ENCODE results near the gene ALOXE3. TPM values are rescaled to one million over a fixed set of nuclear protein-coding genes. Genes with fewer than 3 reads are reported as not detected.

ALOXE3 gene
- total RNA-seq, 1 donor from 2014 or later, result not detected

DNA sequence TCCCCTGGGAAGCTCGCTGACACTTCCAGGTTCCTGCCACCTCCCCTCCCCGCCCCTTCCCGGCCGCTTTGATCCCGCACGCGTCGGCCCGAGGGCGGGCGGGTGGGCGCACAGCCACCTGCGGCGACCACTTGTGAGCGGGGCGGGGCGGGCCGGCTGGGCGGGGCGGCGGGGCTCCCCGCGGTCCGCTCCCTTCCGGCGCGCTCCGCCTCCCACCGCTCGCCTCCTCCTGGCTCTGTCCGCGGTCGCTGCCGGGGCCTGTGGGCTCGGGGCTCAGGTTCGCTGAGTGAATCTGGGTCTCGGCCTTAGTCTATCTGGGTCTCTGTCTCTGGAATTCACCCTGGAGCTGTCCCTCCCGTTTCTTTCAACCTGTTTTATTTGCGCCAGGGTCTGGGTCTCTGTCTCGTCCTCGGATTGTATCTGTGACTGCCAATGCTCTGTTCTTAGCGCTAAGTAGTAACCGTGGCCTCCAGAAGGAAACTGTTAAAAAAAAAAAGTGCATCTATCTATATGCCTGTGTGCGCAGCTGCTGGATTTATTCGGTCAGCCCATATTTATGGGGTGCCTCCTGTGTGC, 8.3 kb upstream of the ALOXE3 start:
- peaks cover 43% of the 10 kb centered on the region for H3K4me1 Mint-ChIP-seq (ENCODE audit: unreplicated experiment)
- H3K27me3 Mint-ChIP-seq (ENCODE audit: unreplicated experiment), result peaks cover 41% of the 10 kb centered on the region
- peaks cover 13% of the 10 kb centered on the region for H3K36me3 Mint-ChIP-seq (ENCODE audit: low read depth, unreplicated experiment)
- TF ChIP-seq, protein P1, sequence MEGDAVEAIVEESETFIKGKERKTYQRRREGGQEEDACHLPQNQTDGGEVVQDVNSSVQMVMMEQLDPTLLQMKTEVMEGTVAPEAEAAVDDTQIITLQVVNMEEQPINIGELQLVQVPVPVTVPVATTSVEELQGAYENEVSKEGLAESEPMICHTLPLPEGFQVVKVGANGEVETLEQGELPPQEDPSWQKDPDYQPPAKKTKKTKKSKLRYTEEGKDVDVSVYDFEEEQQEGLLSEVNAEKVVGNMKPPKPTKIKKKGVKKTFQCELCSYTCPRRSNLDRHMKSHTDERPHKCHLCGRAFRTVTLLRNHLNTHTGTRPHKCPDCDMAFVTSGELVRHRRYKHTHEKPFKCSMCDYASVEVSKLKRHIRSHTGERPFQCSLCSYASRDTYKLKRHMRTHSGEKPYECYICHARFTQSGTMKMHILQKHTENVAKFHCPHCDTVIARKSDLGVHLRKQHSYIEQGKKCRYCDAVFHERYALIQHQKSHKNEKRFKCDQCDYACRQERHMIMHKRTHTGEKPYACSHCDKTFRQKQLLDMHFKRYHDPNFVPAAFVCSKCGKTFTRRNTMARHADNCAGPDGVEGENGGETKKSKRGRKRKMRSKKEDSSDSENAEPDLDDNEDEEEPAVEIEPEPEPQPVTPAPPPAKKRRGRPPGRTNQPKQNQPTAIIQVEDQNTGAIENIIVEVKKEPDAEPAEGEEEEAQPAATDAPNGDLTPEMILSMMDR (IDR thresholded peaks at IDR 0.05; ENCODE audit: unreplicated experiment), result no peak
- peak overlapping the region; percentile 95 for H3K4me3 Mint-ChIP-seq (ENCODE audit: unreplicated experiment)
- H3K27ac Mint-ChIP-seq (ENCODE audit: unreplicated experiment), result peak overlapping the region; percentile 61
- H3K9me3 Mint-ChIP-seq (ENCODE audit: unreplicated experiment), result no peaks in the 10 kb centered on the region
- no peak for DNase-seq (ENCODE audit: low spot score)

DNA sequence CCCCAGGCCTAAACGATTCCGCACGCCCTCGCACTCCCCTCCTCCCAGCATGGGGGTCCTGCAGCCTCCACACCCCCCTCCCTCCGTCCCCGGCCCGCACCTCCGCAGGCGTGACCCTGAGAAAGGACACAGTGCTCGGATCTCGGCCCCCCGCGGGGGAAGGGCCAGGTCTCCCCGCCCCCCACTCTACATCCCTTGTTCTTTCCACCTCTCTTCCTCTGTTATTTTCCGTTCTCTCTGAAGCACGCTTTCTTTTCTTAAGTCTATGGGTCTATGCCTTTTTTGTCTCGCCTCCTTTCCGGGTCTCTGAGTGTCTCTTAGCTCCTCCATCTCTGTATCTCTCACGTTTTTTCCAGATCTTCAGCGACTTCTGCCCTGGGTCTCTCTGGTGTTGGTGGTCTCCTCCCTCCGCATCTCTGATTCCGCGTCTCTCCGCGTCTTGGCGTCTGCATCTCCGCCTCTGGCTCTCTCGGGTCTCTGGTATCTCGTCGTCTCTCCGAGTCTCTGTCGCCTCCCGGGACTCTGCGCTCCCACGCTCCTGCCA, 7.7 kb upstream of the ALOXE3 start:
- TF ChIP-seq, protein P1 (IDR thresholded peaks at IDR 0.05; ENCODE audit: unreplicated experiment), result no peak
- Mint-ChIP-seq H3K27me3 (ENCODE audit: unreplicated experiment) (peaks cover 43% of the 10 kb centered on the region), H3K4me3 (ENCODE audit: unreplicated experiment) (peak overlapping the region; percentile 95), H3K9me3 (ENCODE audit: unreplicated experiment) (no peaks in the 10 kb centered on the region), H3K4me1 (ENCODE audit: unreplicated experiment) (peaks cover 44% of the 10 kb centered on the region), H3K36me3 (ENCODE audit: low read depth, unreplicated experiment) (peaks cover 13% of the 10 kb centered on the region), H3K27ac (ENCODE audit: unreplicated experiment) (peak overlapping the region; percentile 92)
- DNase-seq (ENCODE audit: low spot score), result no peak

DNA sequence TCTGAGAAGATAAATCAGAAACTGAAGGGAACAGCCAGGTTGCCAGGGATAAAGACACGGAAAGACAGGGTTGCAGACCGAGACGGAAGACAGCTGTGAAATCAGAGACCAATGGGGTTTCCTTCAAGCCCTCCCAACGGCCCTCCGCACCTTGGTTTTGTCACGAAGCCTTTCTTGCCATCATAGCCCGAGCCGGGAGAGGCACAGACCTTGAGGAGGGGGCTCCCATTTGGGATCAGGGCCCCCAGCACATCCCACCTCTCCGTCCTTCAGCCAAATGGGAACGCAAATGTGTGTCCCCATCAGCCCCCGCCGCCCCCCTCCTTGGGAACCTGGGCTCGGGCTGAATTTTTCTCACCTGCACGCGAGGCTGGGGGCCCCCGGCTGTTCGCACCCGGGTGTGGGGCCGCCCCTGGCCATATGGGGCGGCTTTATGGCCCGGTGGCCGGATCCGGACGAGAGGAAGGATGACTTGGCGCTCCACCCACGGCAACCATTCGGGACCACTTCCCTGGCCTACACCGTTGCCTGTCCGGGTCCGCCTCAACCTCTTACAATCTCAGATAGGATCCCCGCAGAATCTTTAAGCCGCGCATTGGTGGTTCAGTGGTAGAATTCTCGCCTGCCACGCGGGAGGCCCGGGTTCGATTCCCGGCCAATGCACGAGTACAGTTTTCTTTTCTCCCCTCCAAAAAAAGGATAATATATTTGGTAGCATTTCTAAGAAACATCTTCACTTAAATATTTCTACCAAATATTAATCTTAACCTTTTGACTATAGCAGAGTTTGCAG, 7.0 kb upstream of the ALOXE3 start:
- TF ChIP-seq, protein P1 (IDR thresholded peaks at IDR 0.05; ENCODE audit: unreplicated experiment), result no peak
- H3K27me3 Mint-ChIP-seq (ENCODE audit: unreplicated experiment), result peaks cover 50% of the 10 kb centered on the region
- peaks cover 50% of the 10 kb centered on the region for H3K4me1 Mint-ChIP-seq (ENCODE audit: unreplicated experiment)
- no peaks in the 10 kb centered on the region for H3K9me3 Mint-ChIP-seq (ENCODE audit: unreplicated experiment)
- peak overlapping the region; percentile 92 for H3K27ac Mint-ChIP-seq (ENCODE audit: unreplicated experiment)
- peak overlapping the region; percentile 95 for H3K4me3 Mint-ChIP-seq (ENCODE audit: unreplicated experiment)
- H3K36me3 Mint-ChIP-seq (ENCODE audit: low read depth, unreplicated experiment), result peaks cover 19% of the 10 kb centered on the region
- peak; percentile 86 for DNase-seq (ENCODE audit: low spot score)

DNA sequence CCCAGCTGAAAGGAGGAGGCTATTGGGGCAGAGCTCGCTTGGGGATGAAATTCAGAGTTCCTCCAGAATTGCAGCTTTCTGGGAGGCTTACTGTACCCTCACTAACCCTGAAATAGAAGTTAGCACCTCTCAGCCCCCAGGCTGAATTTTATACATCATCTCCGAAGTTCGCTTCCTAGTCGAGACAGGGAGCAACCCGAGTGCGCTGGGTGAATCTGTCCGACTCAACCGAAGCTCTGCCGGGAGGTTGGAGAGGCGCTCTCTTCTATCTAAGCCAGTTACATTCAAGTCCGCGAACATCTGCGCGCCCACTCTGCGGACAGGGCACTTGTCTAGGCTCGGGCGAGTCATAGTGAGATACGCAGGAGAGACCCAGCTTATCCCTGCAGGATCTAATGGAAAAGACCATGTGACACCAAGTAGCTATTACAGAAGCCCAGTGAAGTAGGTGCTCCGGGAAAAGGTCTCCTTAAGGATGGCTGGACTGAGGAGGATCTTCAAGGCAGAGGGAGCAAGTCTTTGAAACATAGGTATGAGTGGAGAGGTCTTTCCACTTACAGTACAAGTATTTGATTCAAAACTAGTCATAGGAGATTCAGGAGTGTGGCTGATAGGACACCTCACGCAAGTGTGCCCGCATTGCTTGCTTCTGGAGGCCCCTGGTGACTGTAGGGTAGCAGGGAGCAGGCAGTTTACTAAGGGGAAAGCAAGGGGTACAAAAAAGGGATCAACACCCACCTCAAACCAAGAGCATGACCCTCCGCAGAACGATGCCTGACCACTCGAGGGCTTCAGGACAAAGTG, 6.2 kb upstream of the ALOXE3 start:
- H3K27me3 Mint-ChIP-seq (ENCODE audit: unreplicated experiment), result peaks cover 55% of the 10 kb centered on the region
- no peak for DNase-seq (ENCODE audit: low spot score)
- H3K4me3 Mint-ChIP-seq (ENCODE audit: unreplicated experiment), result peak overlapping the region; percentile 68
- TF ChIP-seq, protein P1 (IDR thresholded peaks at IDR 0.05; ENCODE audit: unreplicated experiment), result no peak
- peaks cover 27% of the 10 kb centered on the region for H3K36me3 Mint-ChIP-seq (ENCODE audit: low read depth, unreplicated experiment)
- H3K27ac Mint-ChIP-seq (ENCODE audit: unreplicated experiment), result peak overlapping the region; percentile 79
- no peaks in the 10 kb centered on the region for H3K9me3 Mint-ChIP-seq (ENCODE audit: unreplicated experiment)
- H3K4me1 Mint-ChIP-seq (ENCODE audit: unreplicated experiment), result peaks cover 58% of the 10 kb centered on the region
